Nucleus accumbens (tissue), 56 donors: ENCODE measurements around the gene KCNH5.

ENCODE experiments used
- DNase-seq, 56 donors: peaks; one replicate each; lab custom pipeline; 2025; lab: John Stamatoyannopoulos, UW

The KCNH5 gene

GRCh38 chr14:62687818-62688217 lies 357.4 kb downstream of the KCNH5 start:
- DNase-seq, result no peak

- DNase-seq, result no peak
Observed at GRCh38 chr14:62684376-62684775, 360.9 kb downstream of the KCNH5 start.

- no peak for DNase-seq
Observed at GRCh38 chr14:62682208-62682607, 363.1 kb downstream of the KCNH5 start.

GRCh38 chr14:62674563-62675237 lies 370.6 kb downstream of the KCNH5 start:
- DNase-seq, result no peak

GRCh38 chr14:62673014-62673755 lies 372.1 kb downstream of the KCNH5 start:
- no peak for DNase-seq

- no peak for DNase-seq
Observed at GRCh38 chr14:62670526-62670925, 374.7 kb downstream of the KCNH5 start.

- DNase-seq, result no peak
Observed at GRCh38 chr14:62667421-62667914, 377.8 kb downstream of the KCNH5 start.

GRCh38 chr14:62665286-62665685 lies 380.0 kb downstream of the KCNH5 start:
- DNase-seq, result peak in 1 of 56 donors; percentile 1

- DNase-seq, result no peak
Observed at GRCh38 chr14:62663456-62663821, 381.8 kb downstream of the KCNH5 start.

GRCh38 chr14:62662811-62663455 lies 382.3 kb downstream of the KCNH5 start:
- no peak for DNase-seq

GRCh38 chr14:62661818-62662217 lies 383.4 kb downstream of the KCNH5 start:
- no peak for DNase-seq

- no peak for DNase-seq
Observed at GRCh38 chr14:62658631-62659030, 386.6 kb downstream of the KCNH5 start.

- DNase-seq, result no peak
Observed at GRCh38 chr14:62657376-62657775, 387.9 kb downstream of the KCNH5 start.

- no peak for DNase-seq
Observed at GRCh38 chr14:62655166-62655565, 390.1 kb downstream of the KCNH5 start.

- no peak for DNase-seq
Observed at GRCh38 chr14:62654641-62655040, 390.6 kb downstream of the KCNH5 start.
